Nasal cavity respiratory epithelium epithelial cell of viscerocranial mucosa (primary cell): ENCODE data around the gene FRMD7. TPM values are rescaled to one million over a fixed set of nuclear protein-coding genes. Genes with fewer than 3 reads are reported as not detected.

ENCODE experiments used
- total RNA-seq: library from RNA; depleted of rRNA; stranded (reverse); fragments of >200 nt; gene quantifications from 2 replicates; pipeline ENCODE4 v1.2.3, GENCODE V29; 2014

The FRMD7 gene
- not detected in 2 replicates for total RNA-seq

GRCh38 chrX:132127743-132128142 is at the start of gene FRMD7:
TSS of gene FRMD7 (minus strand) at chrX:132128020. CDS start at chrX:132127844, 176 bp downstream.

Other genes with a start within 250 kb of the FRMD7 start
- gene STK26, start 104.7 kb downstream of the FRMD7 start, total RNA-seq: 56.6 and 65.3 TPM in 2 replicates
- gene RAP2C, start 91.4 kb upstream of the FRMD7 start, total RNA-seq: 30.8 and 36.1 TPM in 2 replicates